ENCODE data around the gene PRKN.

The PRKN gene

DNA sequence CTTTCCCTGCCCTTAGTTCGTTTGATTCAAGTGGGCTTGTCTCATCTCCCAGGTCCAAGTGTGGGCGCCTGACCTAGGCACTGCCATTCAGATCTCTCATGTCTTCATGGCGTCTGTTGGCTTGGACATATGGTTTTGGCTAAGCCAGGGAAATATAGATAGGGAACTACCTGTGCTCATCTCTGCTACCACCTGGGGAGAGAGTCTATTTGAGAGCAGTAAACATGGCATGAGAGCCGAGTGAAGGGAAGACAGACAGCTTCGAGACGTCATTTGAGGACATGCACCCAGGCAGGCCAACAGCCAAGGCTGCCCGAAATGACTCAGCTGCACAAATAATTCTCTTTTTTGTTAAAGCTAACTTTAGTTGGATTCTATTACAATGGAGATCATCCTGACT lies 1083.0 kb downstream of the PRKN start:
- H3K4me3 ChIP-seq (ENCODE audit: low read depth, low read length): no peak overlapping the region
- DNase-seq (ENCODE audit: low read depth): no peak
- TF ChIP-seq, protein P1, sequence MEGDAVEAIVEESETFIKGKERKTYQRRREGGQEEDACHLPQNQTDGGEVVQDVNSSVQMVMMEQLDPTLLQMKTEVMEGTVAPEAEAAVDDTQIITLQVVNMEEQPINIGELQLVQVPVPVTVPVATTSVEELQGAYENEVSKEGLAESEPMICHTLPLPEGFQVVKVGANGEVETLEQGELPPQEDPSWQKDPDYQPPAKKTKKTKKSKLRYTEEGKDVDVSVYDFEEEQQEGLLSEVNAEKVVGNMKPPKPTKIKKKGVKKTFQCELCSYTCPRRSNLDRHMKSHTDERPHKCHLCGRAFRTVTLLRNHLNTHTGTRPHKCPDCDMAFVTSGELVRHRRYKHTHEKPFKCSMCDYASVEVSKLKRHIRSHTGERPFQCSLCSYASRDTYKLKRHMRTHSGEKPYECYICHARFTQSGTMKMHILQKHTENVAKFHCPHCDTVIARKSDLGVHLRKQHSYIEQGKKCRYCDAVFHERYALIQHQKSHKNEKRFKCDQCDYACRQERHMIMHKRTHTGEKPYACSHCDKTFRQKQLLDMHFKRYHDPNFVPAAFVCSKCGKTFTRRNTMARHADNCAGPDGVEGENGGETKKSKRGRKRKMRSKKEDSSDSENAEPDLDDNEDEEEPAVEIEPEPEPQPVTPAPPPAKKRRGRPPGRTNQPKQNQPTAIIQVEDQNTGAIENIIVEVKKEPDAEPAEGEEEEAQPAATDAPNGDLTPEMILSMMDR (IDR thresholded peaks at IDR 0.05; ENCODE audit: low read depth, low read length, missing control alignments): no peak

DNA sequence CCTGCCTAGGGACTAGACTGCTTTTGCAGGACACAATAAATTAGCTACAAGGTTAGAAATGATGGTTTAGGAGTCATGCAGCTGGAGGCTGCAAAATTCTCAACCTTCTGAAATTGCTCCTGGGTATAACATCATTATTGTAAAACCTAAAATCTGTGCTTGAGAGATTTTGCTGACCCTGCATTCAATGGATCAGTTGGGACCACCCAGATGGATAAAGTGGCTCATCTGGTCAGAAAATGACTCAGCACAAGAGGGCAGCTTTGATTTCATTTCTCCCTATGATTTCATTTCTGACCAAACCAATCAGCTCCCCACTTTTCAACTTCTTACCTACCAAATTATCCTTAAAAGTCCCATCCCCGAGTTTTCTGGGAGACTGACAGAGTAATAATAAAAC lies 1086.4 kb downstream of the PRKN start:
- no peak overlapping the region for H3K4me3 ChIP-seq (ENCODE audit: low read depth, low read length)
- DNase-seq (ENCODE audit: low read depth): no peak
- TF ChIP-seq, protein P1 (IDR thresholded peaks at IDR 0.05; ENCODE audit: low read depth, low read length, missing control alignments): no peak

DNA sequence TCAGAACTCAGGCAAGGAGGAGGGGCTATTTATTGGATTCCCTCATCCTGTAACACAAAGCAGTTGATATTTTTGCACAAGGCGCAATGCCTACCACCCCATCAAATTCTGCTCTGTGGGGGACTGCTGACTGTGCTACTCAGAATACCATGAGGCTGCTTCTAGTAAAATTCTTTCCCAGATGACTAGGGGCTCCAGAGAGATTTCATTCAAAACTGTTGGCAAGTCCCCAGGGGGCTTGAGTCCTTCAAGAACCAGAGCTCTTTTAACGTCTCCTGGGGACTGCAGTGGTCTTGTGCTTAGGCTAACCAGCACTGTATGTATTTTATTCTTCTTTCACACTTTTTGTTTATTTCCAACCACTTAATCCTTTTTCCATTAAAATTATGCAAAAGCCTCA lies 1087.8 kb downstream of the PRKN start:
- H3K4me3 ChIP-seq (ENCODE audit: low read depth, low read length): no peak overlapping the region
- DNase-seq (ENCODE audit: low read depth): no peak
- TF ChIP-seq, protein P1 (IDR thresholded peaks at IDR 0.05; ENCODE audit: low read depth, low read length, missing control alignments): no peak

DNA sequence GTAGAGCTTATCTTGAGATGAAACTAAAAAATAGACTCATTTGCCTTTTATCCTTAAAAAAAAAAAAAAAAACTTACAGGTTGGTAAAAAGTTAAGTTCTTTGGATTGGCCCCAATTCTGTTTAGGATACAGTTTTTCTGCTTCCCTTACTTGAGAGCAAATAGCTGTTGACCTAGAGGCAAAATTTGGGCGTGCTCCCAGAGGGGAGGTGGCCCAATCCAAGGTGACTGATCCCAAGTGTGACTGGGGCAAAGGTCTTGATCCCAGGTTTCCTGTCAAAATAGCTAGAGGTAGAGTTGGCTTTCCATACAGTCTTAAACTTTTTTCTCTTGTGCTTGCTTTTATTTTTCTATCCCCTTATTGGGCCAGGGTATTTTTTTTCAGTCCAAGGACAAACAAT lies 1089.9 kb downstream of the PRKN start:
- TF ChIP-seq, protein P1 (IDR thresholded peaks at IDR 0.05; ENCODE audit: low read depth, low read length, missing control alignments): no peak

DNA sequence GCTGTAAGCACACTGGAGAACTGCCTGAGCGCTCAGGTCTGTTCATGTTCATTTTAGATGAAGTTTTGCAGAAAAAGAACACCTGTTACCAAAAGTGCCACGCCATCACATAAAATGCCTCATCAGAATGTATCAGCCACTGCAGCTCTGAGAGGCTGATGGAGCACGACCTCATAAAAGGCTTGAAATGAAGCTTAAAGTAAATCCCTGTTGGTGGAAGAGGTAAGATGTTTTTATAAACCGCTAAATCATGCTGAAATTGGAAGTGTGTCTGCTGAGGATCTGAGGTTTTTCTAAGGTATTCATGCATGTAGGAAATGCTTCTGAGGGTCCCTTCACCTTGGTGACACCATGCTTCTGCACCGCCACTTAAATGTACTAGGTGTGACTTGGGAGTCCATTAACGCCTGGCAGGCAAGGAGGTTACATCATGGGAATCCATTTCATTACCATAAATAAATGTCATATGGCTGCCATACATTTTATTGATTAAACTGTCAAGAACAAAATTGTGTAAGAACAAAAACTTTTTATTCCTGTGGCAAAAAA lies 1090.6 kb downstream of the PRKN start:
- TF ChIP-seq, protein P1 (IDR thresholded peaks at IDR 0.05; ENCODE audit: low read depth, low read length, missing control alignments): no peak
- DNase-seq (ENCODE audit: low read depth): no peak
- no peak overlapping the region for H3K4me3 ChIP-seq (ENCODE audit: low read depth, low read length)

More for the DNA sequence above, 1089.9 kb downstream of the PRKN start:
- no peak for DNase-seq (ENCODE audit: low read depth)
- no peak overlapping the region for H3K4me3 ChIP-seq (ENCODE audit: low read depth, low read length)

DNA sequence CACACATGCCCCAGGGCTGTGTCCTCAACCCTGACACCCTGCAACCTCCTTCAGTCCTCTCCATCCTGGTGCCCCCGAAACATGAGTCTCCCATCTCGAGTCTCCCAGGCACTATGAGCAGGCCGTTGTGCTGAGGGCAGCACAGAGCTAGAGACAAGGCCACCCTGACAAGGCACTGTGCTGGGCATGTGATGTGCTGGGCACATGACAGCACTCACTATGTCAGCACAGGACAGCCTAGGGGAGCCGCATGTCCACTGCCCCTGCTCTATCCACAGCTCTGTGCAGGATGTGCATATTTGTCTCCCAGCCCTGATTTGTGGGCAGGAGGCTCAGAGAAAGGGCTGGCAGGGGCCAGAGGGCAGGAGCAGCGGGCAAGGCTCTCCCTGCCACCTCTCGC lies 1091.6 kb downstream of the PRKN start:
- no peak overlapping the region for H3K4me3 ChIP-seq (ENCODE audit: low read depth, low read length)
- TF ChIP-seq, protein P1 (IDR thresholded peaks at IDR 0.05; ENCODE audit: low read depth, low read length, missing control alignments): no peak
- DNase-seq (ENCODE audit: low read depth): no peak

DNA sequence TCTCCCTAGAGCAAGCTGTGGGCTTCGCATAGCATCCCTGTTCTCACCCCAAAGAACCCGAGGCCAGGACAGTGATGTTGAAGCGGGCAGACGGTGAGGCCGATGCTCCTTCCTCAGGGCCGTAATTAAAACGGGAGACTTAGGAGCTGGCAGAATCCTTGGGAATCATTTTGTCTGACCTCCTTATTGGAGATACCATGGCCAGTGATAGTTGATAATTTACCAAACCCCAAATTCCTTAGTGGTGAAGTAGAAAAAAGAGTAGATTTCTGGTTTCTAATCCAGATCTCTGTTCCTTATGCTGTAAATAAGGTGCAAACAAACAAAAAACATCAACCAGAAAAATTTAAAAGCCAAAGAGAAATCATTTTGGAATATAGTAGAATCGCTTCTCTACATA lies 1092.7 kb downstream of the PRKN start:
- TF ChIP-seq, protein P1 (IDR thresholded peaks at IDR 0.05; ENCODE audit: low read depth, low read length, missing control alignments): no peak
- H3K4me3 ChIP-seq (ENCODE audit: low read depth, low read length): no peak overlapping the region
- no peak for DNase-seq (ENCODE audit: low read depth)

Measured in GM12864 (cell line).